Measurements from ENCODE around the gene MAP4. TPM values are rescaled to one million over a fixed set of nuclear protein-coding genes. Genes with fewer than 3 reads are reported as not detected.

MAP4 gene
- total and polyA plus RNA-seq, 2 of the 13 experiments (the other 11 are each of a cell fraction or from before 2014, with no cell fraction given): 33.1 to 38.7 TPM

DNA sequence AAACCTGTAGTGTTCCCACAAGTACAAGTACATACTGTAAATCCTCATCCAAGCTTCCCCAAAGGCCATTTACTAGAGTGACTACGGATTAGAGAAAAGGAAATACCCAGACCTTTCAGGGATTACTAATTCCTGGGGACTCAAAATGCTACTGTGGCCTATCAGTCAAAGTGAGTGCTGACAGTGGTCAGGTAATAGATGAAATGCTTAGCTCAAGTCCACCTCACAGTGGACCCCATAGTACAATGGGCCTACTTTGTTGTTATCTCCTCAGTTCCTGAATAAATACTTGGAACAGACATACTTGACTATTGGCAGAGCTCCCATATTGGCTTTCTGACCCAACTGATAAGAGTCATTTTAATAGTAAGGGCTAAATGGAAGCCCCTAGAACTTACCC lies 61.6 kb downstream of the MAP4 start (continued):
- TF ChIP-seq, protein P1, sequence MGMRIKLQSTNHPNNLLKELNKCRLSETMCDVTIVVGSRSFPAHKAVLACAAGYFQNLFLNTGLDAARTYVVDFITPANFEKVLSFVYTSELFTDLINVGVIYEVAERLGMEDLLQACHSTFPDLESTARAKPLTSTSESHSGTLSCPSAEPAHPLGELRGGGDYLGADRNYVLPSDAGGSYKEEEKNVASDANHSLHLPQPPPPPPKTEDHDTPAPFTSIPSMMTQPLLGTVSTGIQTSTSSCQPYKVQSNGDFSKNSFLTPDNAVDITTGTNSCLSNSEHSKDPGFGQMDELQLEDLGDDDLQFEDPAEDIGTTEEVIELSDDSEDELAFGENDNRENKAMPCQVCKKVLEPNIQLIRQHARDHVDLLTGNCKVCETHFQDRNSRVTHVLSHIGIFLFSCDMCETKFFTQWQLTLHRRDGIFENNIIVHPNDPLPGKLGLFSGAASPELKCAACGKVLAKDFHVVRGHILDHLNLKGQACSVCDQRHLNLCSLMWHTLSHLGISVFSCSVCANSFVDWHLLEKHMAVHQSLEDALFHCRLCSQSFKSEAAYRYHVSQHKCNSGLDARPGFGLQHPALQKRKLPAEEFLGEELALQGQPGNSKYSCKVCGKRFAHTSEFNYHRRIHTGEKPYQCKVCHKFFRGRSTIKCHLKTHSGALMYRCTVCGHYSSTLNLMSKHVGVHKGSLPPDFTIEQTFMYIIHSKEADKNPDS (CRISPR knock-in tag; IDR thresholded peaks at IDR 0.05): peak; percentile 70; the same call in 1 of the 2 replicates
- TF ChIP-seq, protein P2, sequence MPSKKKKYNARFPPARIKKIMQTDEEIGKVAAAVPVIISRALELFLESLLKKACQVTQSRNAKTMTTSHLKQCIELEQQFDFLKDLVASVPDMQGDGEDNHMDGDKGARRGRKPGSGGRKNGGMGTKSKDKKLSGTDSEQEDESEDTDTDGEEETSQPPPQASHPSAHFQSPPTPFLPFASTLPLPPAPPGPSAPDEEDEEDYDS (CRISPR knock-in tag; IDR thresholded peaks at IDR 0.05): peak; percentile 20; the same call in 1 of the 2 replicates
- TF ChIP-seq REPIN1 (CRISPR knock-in tag; IDR thresholded peaks at IDR 0.05; ENCODE audit: borderline replicate concordance, low read depth) (no peak), GATAD1 (CRISPR knock-in tag; IDR thresholded peaks at IDR 0.05) (no peak), DPF2 (CRISPR knock-in tag; IDR thresholded peaks at IDR 0.05; ENCODE audit: borderline replicate concordance, low read depth) (peak; percentile 75), ZNF670 (CRISPR knock-in tag; IDR thresholded peaks at IDR 0.05; ENCODE audit: borderline replicate concordance) (no peak), SIX1 (CRISPR knock-in tag; IDR thresholded peaks at IDR 0.05; ENCODE audit: borderline replicate concordance) (peak; percentile 88), AGO2 (optimal IDR thresholded peaks at IDR 0.05; ENCODE audit: low read depth, low read length) (no peak), ZNF143 (CRISPR knock-in tag; IDR thresholded peaks at IDR 0.05) (no peak), ZFX (CRISPR knock-in tag; IDR thresholded peaks at IDR 0.05; ENCODE audit: low read depth) (peak; percentile 77), ZNF850 (CRISPR knock-in tag; conservative IDR thresholded peaks at IDR 0.05) (no peak), BORCS8-MEF2B (CRISPR knock-in tag; IDR thresholded peaks at IDR 0.05) (no peak), IRF2 (CRISPR knock-in tag; IDR thresholded peaks at IDR 0.05) (no peak), KLF6 (CRISPR knock-in tag; IDR thresholded peaks at IDR 0.05) (no peak), ZBTB38 (CRISPR knock-in tag; IDR thresholded peaks at IDR 0.05) (no peak), ZNF83 (CRISPR knock-in tag; IDR thresholded peaks at IDR 0.05; ENCODE audit: borderline replicate concordance) (no peak), YEATS4 (CRISPR knock-in tag; IDR thresholded peaks at IDR 0.05; ENCODE audit: borderline replicate concordance) (peak; percentile 27; the same call in 1 of the 2 replicates), SAP130 (CRISPR knock-in tag; IDR thresholded peaks at IDR 0.05; ENCODE audit: low read depth) (peak; percentile 54), ETV6 (CRISPR knock-in tag; conservative IDR thresholded peaks at IDR 0.05) (no peak), ARNTL (CRISPR knock-in tag; IDR thresholded peaks at IDR 0.05) (no peak), HOXA7 (CRISPR knock-in tag; IDR thresholded peaks at IDR 0.05) (no peak), KDM5B (CRISPR knock-in tag; IDR thresholded peaks at IDR 0.05; ENCODE audit: borderline replicate concordance) (no peak)
- TF ChIP-seq, protein P3, sequence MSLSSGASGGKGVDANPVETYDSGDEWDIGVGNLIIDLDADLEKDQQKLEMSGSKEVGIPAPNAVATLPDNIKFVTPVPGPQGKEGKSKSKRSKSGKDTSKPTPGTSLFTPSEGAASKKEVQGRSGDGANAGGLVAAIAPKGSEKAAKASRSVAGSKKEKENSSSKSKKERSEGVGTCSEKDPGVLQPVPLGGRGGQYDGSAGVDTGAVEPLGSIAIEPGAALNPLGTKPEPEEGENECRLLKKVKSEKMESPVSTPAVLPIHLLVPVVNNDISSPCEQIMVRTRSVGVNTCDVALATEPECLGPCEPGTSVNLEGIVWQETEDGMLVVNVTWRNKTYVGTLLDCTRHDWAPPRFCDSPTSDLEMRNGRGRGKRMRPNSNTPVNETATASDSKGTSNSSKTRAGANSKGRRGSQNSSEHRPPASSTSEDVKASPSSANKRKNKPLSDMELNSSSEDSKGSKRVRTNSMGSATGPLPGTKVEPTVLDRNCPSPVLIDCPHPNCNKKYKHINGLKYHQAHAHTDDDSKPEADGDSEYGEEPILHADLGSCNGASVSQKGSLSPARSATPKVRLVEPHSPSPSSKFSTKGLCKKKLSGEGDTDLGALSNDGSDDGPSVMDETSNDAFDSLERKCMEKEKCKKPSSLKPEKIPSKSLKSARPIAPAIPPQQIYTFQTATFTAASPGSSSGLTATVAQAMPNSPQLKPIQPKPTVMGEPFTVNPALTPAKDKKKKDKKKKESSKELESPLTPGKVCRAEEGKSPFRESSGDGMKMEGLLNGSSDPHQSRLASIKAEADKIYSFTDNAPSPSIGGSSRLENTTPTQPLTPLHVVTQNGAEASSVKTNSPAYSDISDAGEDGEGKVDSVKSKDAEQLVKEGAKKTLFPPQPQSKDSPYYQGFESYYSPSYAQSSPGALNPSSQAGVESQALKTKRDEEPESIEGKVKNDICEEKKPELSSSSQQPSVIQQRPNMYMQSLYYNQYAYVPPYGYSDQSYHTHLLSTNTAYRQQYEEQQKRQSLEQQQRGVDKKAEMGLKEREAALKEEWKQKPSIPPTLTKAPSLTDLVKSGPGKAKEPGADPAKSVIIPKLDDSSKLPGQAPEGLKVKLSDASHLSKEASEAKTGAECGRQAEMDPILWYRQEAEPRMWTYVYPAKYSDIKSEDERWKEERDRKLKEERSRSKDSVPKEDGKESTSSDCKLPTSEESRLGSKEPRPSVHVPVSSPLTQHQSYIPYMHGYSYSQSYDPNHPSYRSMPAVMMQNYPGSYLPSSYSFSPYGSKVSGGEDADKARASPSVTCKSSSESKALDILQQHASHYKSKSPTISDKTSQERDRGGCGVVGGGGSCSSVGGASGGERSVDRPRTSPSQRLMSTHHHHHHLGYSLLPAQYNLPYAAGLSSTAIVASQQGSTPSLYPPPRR (CRISPR knock-in tag; IDR thresholded peaks at IDR 0.05; ENCODE audit: borderline replicate concordance): 0 out of 2 replicates have a peak, but pooled peaks have one; percentile 64
- TF ChIP-seq, protein P4, sequence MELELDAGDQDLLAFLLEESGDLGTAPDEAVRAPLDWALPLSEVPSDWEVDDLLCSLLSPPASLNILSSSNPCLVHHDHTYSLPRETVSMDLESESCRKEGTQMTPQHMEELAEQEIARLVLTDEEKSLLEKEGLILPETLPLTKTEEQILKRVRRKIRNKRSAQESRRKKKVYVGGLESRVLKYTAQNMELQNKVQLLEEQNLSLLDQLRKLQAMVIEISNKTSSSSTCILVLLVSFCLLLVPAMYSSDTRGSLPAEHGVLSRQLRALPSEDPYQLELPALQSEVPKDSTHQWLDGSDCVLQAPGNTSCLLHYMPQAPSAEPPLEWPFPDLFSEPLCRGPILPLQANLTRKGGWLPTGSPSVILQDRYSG (CRISPR knock-in tag; IDR thresholded peaks at IDR 0.05): no peak
